ENCODE results near the gene FAAP20. TPM values are rescaled to one million over a fixed set of nuclear protein-coding genes. Genes with fewer than 3 reads are reported as not detected.

FAAP20 gene
- total RNA-seq, 1 experiment from 2014 or later, result 119 TPM

DNA sequence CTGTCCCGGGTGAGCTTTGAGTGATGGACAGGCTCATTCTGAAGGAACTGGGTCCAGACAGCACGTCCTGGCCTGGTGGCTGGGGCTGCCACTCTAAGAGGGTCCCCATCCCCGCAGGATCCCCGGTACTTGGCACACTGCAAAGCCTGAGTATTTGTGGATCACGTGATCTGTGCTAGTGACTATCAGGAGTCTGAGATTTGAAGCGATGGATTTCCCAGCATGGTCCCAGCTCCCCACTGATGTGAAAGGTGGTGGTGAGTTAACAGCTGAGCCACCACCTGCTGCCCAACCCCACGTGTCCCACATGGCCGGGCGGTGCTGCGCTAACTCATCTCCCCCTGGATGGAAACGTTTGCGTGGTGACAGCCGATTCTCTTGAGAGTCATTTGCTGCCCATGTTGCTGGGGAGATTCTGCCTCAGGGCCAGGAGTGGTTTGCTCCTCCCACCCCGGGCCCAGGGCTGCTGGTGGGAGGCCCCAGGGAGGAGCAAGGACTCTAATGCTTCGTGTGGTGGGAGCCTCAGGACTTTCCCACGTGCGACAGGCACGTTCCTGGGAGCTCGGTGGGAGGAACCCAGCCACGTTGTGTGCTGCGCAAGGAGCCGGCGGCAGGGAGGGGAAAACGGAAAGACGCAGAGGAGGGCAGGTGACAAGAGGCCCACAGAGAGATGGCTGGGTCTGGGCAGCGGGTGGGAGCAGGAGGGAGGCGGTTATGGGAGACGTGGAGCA, 15.1 kb downstream of the FAAP20 start:
- Histone ChIP-seq H3K4me2 (ENCODE audit: insufficient read depth, insufficient read length, low read length) (no peak overlapping the region), H3K27ac (ENCODE audit: insufficient read length, low read depth, low read length) (no peak overlapping the region), H3K23me2 (ENCODE audit: insufficient read length, low read depth, low read length, poor library complexity, severe bottlenecking) (no peaks in the 10 kb centered on the region), H4K5ac (ENCODE audit: insufficient read length, low read depth, low read length) (no peak overlapping the region), H3T11ph (ENCODE audit: low read length) (no peak overlapping the region), H3K79me1 (ENCODE audit: insufficient read depth, low read depth, low read length, poor library complexity, severe bottlenecking) (no peaks in the 10 kb centered on the region), H4K8ac (replicated peaks; ENCODE audit: insufficient read length, low read depth, low read length) (no peak overlapping the region), H3K4ac (ENCODE audit: low read depth, low read length) (no peak overlapping the region), H2AFZ (ENCODE audit: low read length) (no peak overlapping the region), H3K27me3 (ENCODE audit: insufficient read depth, low read length) (no peaks in the 10 kb centered on the region), H2BK15ac (ENCODE audit: low read depth, low read length) (no peak overlapping the region), H2BK20ac (ENCODE audit: low read depth, low read length, poor library complexity, severe bottlenecking) (no peak overlapping the region), H3K14ac (ENCODE audit: insufficient read depth, low read length) (no peak overlapping the region; the same call in 1 of the 2 replicates), H2BK12ac (ENCODE audit: insufficient read length, low read depth, low read length) (no peak overlapping the region), H3K9ac (ENCODE audit: extremely low read depth, insufficient read length, low read length) (no peak overlapping the region), H3K56ac (ENCODE audit: insufficient read length, low read depth, low read length) (no peak overlapping the region), H3K9me3 (ENCODE audit: control insufficient read depth, low read depth, low read length) (no peaks in the 10 kb centered on the region), H3K23ac (ENCODE audit: insufficient read length, low read depth, low read length) (no peak overlapping the region), H2AK5ac (ENCODE audit: insufficient read length, low read length) (no peak overlapping the region), H4K91ac (ENCODE audit: insufficient read length, low read depth, low read length) (no peak overlapping the region), H2BK5ac (ENCODE audit: insufficient read length, low read length) (no peak overlapping the region), H3K79me2 (ENCODE audit: insufficient read depth, low read length) (no peaks in the 10 kb centered on the region), H4K20me1 (ENCODE audit: control insufficient read depth, insufficient read depth, insufficient read length) (no peaks in the 10 kb centered on the region), H3K18ac (ENCODE audit: insufficient read length, low read depth, low read length) (no peak overlapping the region), H2BK120ac (ENCODE audit: low read depth, low read length, poor library complexity, severe bottlenecking) (no peak overlapping the region), H3K4me1 (ENCODE audit: insufficient read depth, low read length) (no peaks in the 10 kb centered on the region)
- no CpG with 5 or more reads among the region's 28 CpGs for WGBS (ENCODE audit: extremely low coverage, insufficient read length, low lambda C conversion rate)
- Mint-ChIP-seq H3K36me3 (ENCODE audit: insufficient read depth in 1 of 3, low read depth in 3 of 3) (peaks cover 19 to 51% (median 49%) of the 10 kb centered on the region in 3 experiments; a peak in 6 of 7 replicates), H3K27me3 (ENCODE audit: low read depth) (peaks cover 1% of the 10 kb centered on the region; the same call in 1 of the 2 replicates), H3K9me3 (no peaks in the 10 kb centered on the region), H3K4me3 (no peak overlapping the region), H3K27ac (peak overlapping the region; percentile 18 to 47 (median 44); a peak in 2 of 7 replicates), H3K4me1 (peaks cover 2 to 4% of the 10 kb centered on the region in 2 experiments; a peak in 2 of 4 replicates)
- no peak for DNase-seq
- TF ChIP-seq, protein P1, sequence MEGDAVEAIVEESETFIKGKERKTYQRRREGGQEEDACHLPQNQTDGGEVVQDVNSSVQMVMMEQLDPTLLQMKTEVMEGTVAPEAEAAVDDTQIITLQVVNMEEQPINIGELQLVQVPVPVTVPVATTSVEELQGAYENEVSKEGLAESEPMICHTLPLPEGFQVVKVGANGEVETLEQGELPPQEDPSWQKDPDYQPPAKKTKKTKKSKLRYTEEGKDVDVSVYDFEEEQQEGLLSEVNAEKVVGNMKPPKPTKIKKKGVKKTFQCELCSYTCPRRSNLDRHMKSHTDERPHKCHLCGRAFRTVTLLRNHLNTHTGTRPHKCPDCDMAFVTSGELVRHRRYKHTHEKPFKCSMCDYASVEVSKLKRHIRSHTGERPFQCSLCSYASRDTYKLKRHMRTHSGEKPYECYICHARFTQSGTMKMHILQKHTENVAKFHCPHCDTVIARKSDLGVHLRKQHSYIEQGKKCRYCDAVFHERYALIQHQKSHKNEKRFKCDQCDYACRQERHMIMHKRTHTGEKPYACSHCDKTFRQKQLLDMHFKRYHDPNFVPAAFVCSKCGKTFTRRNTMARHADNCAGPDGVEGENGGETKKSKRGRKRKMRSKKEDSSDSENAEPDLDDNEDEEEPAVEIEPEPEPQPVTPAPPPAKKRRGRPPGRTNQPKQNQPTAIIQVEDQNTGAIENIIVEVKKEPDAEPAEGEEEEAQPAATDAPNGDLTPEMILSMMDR (conservative IDR thresholded peaks at IDR 0.05), result no peak

Data from H9 (cell line).